ENCODE measurements around the gene PHACTR3.

The PHACTR3 gene

DNA sequence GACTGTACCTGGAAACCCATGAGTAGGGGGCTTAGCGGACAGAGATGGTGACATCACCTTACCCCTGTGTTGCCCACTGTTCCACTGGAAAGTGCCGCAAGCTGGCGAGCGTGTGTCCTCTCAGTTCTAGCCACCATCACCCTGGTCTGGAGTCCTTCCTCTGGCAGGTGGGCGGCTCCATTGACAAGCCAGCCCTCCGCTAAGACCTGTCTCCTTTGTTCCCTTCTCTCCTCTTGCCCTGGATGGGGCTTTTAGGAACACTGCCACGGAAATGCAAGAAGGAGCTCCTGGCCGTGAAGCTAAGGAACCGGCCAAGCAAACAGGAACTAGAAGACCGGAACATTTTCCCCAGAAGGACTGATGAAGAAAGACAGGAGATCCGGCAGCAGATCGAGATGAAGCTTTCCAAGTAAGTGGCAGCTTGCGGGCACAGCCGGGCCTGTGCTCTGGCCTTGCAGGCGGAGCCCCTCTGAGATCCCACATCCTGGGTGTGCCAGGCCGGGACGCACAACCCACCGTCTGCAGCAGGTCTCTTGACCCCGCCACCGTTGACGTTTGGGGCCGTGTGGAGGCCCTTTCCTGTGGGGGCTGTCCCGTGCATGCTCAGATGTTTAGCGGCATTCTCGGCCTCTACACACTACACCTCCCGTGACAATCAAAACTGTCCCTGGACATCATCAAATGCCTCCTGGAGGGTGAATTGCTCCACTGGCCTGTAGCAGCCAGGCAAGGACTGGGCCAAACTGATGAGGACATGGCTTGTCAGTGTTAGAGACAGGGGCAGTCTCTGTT lies 201.6 kb downstream of the PHACTR3 start:
- DNase-seq = no peak

DNA sequence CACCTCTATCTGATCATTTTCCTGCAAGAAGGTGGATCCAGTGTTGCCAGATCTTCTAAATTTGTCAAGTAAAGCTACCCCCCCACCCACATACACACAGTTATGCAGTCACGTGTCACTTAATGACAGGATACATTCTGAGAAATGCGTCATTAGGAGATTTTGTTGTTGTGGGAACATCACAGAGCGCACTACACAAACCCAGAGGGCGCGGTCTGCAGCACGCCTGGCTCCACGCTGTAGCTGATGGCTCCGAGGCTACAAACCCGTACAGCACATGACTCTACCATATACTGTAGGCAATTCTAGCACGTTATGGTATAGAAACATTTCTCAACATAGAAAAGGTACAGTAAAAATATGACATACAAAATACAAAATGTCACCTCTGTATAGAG lies 202.2 kb downstream of the PHACTR3 start:
- no peak for DNase-seq

DNA sequence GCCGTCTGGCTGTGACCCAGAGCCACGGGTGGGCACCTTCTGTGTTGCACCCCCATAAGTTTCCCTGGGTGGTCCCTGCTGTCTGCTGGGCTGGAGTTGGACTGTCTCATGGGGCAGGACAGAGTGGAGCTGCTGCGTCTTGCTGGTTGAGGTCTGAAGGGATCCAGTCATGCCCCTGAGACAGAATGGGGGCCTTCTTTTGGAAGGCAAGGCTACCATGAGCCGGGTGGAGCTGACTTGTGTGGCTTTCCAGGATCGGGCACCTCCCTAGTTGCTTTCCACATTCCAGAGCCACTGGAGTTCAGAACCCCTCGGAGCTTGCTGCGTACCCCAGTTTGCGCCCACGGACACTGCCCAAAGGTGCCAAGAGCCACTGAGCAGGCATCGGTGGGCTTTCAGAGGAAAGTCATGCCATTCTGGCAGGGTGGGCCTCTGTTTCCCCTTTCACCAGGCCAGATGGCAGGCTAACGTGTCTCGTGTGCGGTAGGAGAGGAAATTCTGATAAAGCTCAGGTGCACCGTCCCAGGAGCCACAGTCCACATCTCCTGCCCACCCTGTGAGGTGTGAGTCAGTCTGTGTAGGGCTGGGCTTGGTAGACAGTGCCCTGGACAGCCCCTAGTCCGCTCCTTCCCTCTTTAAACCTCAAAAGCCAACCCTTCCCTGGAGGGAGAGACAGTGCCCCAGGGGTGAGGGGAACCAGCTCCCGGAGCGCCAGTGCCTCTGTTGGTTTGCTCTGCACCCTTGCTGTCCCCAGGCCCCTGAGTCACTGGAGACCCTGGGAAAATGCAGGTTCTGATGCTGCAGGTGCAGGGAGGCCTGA lies 203.8 kb downstream of the PHACTR3 start:
- no peak for DNase-seq

DNA sequence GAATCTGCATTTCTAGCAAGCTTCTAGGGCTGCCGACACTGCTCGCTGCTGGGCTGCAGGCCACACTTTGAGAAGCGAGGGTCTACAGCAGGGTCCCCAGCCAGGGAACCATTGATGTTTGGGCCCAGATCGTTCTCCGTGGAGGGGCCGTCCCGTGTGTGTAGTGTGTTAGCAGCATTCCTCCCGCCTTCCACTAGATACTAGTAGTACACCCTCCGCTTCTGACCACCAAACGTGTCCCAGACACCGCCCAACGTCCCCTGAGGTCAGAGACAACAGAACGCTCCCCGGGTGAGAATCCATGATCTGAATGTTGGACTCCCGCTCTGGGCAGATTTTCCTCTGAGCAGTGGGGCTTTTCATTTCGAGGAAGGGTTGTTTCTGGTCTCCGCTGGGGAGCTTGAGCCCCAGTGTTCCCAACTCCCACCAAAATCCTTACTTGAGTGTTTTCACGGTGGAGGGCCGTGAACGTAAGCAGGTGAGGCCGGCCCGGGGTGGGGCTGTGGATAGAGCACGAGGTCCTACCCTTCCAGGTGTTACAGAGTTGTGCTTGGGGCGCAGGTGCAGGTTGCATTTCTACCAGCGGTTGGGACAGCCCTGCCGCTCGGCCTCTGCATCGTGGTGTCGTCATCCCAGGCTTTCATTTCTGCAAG lies 204.5 kb downstream of the PHACTR3 start:
- no peak for DNase-seq

- no peak for DNase-seq
These were observed 205.5 kb downstream of the PHACTR3 start for GRCh38 chr20:59809630-59810448.

GRCh38 chr20:59810449-59811187 lies 206.3 kb downstream of the PHACTR3 start:
- no peak for DNase-seq

DNA sequence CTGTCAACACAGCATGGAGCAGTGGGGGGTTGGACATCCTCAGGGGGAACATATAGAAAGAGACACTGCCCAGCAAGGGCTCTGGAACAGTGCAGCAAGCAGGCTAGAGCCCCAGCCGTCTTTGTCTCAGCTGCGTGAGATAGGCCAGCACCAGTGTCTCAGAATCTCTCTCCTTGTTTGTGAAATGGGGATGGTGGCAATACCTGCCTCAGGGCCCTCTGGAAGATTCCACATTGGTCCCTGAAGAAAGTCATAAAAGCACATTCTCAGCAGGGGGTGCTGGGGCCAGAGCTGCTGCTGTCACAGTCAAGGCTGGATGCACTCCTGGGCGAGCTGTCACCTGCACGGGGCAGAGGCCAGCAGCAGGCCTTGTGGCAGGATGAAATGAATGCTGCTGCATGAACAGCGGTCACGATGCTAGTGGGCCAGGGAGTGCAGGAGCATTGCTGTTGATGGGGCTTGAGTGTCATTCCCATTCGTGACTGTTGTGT lies 207.4 kb downstream of the PHACTR3 start:
- DNase-seq = no peak

GRCh38 chr20:59812286-59813125 lies 208.2 kb downstream of the PHACTR3 start:
- DNase-seq = no peak

- DNase-seq = no peak
These were observed 209.0 kb downstream of the PHACTR3 start for GRCh38 chr20:59813126-59813947.

- DNase-seq = no peak
These were observed 209.9 kb downstream of the PHACTR3 start for GRCh38 chr20:59813948-59814839.

GRCh38 chr20:59814840-59815340 lies 210.6 kb downstream of the PHACTR3 start:
- no peak for DNase-seq

DNA sequence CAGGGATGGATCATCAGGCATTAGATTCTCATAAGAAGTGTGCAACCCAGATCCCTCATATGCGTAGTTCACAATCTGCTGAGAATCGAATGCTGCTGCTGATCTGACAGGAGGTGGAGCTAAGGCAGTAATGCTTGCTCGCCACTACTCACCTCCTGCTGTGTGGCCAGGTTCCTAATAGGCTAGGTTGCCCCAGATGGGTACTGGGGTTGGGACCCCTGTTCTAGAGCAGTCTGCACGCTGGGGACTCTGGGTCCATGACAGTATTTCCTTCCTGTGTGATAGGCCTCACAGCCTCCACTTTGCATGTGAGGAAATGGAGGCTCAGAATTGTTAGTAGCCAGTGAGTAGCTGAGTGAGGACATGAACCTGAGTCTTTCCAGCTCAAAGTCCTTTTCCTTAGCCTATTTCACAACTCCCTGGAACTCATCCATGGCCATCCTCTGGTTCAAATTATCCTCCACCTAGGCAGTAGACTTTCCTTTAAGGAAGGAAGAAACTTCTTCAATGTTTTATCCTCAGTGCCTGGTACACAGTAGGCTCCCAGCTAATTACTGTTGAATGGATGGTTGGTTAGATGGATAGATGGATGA lies 211.9 kb downstream of the PHACTR3 start:
- DNase-seq = no peak

- no peak for DNase-seq
These were observed 213.1 kb downstream of the PHACTR3 start for GRCh38 chr20:59817406-59817805.

GRCh38 chr20:59817846-59818615 lies 213.7 kb downstream of the PHACTR3 start:
- no peak for DNase-seq

- DNase-seq = no peak
These were observed 214.6 kb downstream of the PHACTR3 start for GRCh38 chr20:59818911-59819310.

GRCh38 chr20:59819496-59820203 lies 215.3 kb downstream of the PHACTR3 start:
- DNase-seq = no peak
